ENCODE data around the gene POLRMT.

DNA sequence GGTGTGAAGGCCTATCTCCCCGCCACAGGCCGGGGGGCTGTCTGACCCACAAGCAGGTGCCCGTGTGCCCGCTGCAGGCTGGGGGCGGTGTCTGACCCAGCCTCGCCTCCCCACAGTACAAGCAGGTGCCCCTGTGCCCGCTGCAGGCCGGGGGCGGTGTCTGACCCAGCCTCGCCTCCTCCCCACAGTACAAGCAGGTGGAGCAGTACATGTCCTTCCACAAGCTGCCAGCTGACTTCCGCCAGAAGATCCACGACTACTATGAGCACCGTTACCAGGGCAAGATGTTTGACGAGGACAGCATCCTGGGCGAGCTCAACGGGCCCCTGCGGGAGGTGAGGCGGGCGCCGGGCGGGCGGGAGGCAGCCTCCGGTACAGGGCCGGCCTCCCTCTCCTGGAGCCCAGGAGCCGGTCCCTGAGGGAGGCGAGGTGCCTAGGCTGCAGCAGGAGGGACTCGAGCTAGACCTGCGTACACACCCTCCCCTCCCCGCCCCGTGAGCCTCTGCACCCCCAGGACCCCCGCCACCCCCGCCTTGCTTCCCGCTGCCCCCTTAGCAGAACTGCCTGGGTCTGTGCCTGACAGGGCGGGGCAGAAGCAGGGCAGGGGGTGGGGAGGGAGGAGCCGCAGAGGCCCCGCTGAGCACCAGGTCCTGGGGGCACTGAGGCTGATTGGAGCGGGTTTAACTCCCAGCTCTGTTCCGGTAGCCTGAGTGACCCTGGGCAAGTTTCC, 23.1 kb downstream of the POLRMT start:
- TF ChIP-seq, protein P1, sequence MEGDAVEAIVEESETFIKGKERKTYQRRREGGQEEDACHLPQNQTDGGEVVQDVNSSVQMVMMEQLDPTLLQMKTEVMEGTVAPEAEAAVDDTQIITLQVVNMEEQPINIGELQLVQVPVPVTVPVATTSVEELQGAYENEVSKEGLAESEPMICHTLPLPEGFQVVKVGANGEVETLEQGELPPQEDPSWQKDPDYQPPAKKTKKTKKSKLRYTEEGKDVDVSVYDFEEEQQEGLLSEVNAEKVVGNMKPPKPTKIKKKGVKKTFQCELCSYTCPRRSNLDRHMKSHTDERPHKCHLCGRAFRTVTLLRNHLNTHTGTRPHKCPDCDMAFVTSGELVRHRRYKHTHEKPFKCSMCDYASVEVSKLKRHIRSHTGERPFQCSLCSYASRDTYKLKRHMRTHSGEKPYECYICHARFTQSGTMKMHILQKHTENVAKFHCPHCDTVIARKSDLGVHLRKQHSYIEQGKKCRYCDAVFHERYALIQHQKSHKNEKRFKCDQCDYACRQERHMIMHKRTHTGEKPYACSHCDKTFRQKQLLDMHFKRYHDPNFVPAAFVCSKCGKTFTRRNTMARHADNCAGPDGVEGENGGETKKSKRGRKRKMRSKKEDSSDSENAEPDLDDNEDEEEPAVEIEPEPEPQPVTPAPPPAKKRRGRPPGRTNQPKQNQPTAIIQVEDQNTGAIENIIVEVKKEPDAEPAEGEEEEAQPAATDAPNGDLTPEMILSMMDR (IDR thresholded peaks at IDR 0.05): no peak
- TF ChIP-seq GABPA (IDR thresholded peaks at IDR 0.05; ENCODE audit: low read depth): no peak
- no peak for TF ChIP-seq RAD21 (IDR thresholded peaks at IDR 0.05; ENCODE audit: low read length)
- TF ChIP-seq, protein P2, sequence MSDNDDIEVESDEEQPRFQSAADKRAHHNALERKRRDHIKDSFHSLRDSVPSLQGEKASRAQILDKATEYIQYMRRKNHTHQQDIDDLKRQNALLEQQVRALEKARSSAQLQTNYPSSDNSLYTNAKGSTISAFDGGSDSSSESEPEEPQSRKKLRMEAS (IDR thresholded peaks at IDR 0.05; ENCODE audit: low read depth): no peak
- TF ChIP-seq, protein P3, sequence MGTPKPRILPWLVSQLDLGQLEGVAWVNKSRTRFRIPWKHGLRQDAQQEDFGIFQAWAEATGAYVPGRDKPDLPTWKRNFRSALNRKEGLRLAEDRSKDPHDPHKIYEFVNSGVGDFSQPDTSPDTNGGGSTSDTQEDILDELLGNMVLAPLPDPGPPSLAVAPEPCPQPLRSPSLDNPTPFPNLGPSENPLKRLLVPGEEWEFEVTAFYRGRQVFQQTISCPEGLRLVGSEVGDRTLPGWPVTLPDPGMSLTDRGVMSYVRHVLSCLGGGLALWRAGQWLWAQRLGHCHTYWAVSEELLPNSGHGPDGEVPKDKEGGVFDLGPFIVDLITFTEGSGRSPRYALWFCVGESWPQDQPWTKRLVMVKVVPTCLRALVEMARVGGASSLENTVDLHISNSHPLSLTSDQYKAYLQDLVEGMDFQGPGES (IDR thresholded peaks at IDR 0.05; ENCODE audit: low read depth, low read length): no peak
- TF ChIP-seq RFX5 (IDR thresholded peaks at IDR 0.05; ENCODE audit: low read length): no peak
- TF ChIP-seq EZH2phosphoT487 (IDR thresholded peaks at IDR 0.05; ENCODE audit: borderline replicate concordance, low read depth): no peak
- TF ChIP-seq MXI1 (IDR thresholded peaks at IDR 0.05; ENCODE audit: low read depth, low read length): no peak
- no peak for TF ChIP-seq JUND (IDR thresholded peaks at IDR 0.05)
- TF ChIP-seq, protein P4, sequence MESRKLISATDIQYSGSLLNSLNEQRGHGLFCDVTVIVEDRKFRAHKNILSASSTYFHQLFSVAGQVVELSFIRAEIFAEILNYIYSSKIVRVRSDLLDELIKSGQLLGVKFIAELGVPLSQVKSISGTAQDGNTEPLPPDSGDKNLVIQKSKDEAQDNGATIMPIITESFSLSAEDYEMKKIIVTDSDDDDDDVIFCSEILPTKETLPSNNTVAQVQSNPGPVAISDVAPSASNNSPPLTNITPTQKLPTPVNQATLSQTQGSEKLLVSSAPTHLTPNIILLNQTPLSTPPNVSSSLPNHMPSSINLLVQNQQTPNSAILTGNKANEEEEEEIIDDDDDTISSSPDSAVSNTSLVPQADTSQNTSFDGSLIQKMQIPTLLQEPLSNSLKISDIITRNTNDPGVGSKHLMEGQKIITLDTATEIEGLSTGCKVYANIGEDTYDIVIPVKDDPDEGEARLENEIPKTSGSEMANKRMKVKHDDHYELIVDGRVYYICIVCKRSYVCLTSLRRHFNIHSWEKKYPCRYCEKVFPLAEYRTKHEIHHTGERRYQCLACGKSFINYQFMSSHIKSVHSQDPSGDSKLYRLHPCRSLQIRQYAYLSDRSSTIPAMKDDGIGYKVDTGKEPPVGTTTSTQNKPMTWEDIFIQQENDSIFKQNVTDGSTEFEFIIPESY (IDR thresholded peaks at IDR 0.05; ENCODE audit: borderline replicate concordance, low read depth): no peak

Measured in SK-N-SH (cell line).